Fibroblast of lung (primary cell): ENCODE data around the gene MYMK. TPM values are rescaled to one million over a fixed set of nuclear protein-coding genes. Genes with fewer than 3 reads are reported as not detected.

Experiments
- DNase-seq, 2 donors: peaks; one replicate each; pipeline versions ENCODE4 v3.0.0 to v3.0.0-alpha.2; 2010; ENCODE audit warnings: low read depth in 2 of 2
- H2AFZ ChIP-seq: 2 replicates; pipeline ENCODE4 v1.5.1; 2012; ENCODE audit warnings: low read length, control low read depth, inconsistent platforms
- H3K27ac ChIP-seq: 2 replicates; pipeline ENCODE4 v1.5.1; 2011; ENCODE audit warnings: low read length, control low read depth; ENCODE audit not compliant: insufficient read depth
- H3K27me3 ChIP-seq: 2 replicates; pipeline ENCODE4 v1.5.1; 2011; ENCODE audit warnings: mild to moderate bottlenecking, low read length; ENCODE audit not compliant: control insufficient read depth, insufficient read depth
- H3K36me3 ChIP-seq: 2 replicates; pipeline ENCODE4 v1.5.1; 2011; ENCODE audit warnings: low read length; ENCODE audit not compliant: control insufficient read depth, insufficient read depth
- H3K4me1 ChIP-seq: 2 replicates; pipeline ENCODE4 v1.5.1; 2011; ENCODE audit warnings: low read length; ENCODE audit not compliant: control insufficient read depth, insufficient read depth; ENCODE audit errors: extremely low read depth
- H3K4me2 ChIP-seq: 2 replicates; pipeline ENCODE4 v1.5.1; 2011; ENCODE audit warnings: low read length, control low read depth; ENCODE audit not compliant: insufficient read depth; ENCODE audit errors: extremely low read depth
- H3K4me3 ChIP-seq, 4 experiments: fragments of 200-600 bp in 1 of 4; sonication (generic) in 1 of 4; replicated peaks in 1 of 4; 2 replicates each; pipeline ENCODE4 v1.5.1; 2011 to 2016; ENCODE audit warnings: low read length in 4 of 4, low read depth in 3 of 4, mild to moderate bottlenecking in 3 of 4, control low read depth in 2 of 4, inconsistent platforms in 1 of 4, mixed read lengths in 1 of 4; ENCODE audit not compliant: insufficient read depth in 1 of 4; ENCODE audit errors: control extremely low read depth in 1 of 4
- H3K79me2 ChIP-seq: 2 replicates; pipeline ENCODE4 v1.5.1; 2012; ENCODE audit warnings: mild to moderate bottlenecking, low read length, inconsistent platforms; ENCODE audit not compliant: control insufficient read depth, insufficient read depth
- H3K9ac ChIP-seq: 2 replicates; pipeline ENCODE4 v1.5.1; 2011; ENCODE audit warnings: mild to moderate bottlenecking, low read length, control low read depth; ENCODE audit not compliant: insufficient read depth
- H3K9me3 ChIP-seq: 2 replicates; pipeline ENCODE4 v1.5.1; 2012; ENCODE audit warnings: low read depth, low read length; ENCODE audit not compliant: control insufficient read depth, insufficient read depth
- H4K20me1 ChIP-seq: 2 replicates; pipeline ENCODE4 v1.5.1; 2011; ENCODE audit warnings: low read length; ENCODE audit not compliant: control insufficient read depth, insufficient read depth; ENCODE audit errors: extremely low read depth
- CTCF ChIP-seq, 2 donors: IDR thresholded peaks in 1 of 2; conservative IDR thresholded peaks in 1 of 2; 1 replicate in 1 of 2; 2 replicates in 1 of 2; pipeline ENCODE4 v1.5.1; 2011 to 2012; ENCODE audit warnings: low read length in 2 of 2, control low read depth in 1 of 2, inconsistent platforms in 1 of 2, low read depth in 1 of 2, mild to moderate bottlenecking in 1 of 2
- EZH2 ChIP-seq: IDR thresholded peaks from 2 replicates; pipeline ENCODE4 v1.5.1; 2012; ENCODE audit warnings: low read length, control low read depth, mild to moderate bottlenecking; ENCODE audit errors: missing control alignments
- polyA plus RNA-seq, 2 donors: library from polyadenylated mRNA; depleted of rRNA in 1 of 2; stranded (reverse) in 1 of 2; unstranded in 1 of 2; fragments of >200 nt; gene quantifications; 2 replicates each; pipeline ENCODE4 v1.2.1, GENCODE V29; 2011 to 2012; ENCODE audit warnings: missing spikeins in 1 of 2
- total RNA-seq: library from RNA; depleted of rRNA; stranded (reverse); fragments of >200 nt; gene quantifications from 2 replicates; pipeline ENCODE4 v1.2.1, GENCODE V29; 2014

The MYMK gene
- total and polyA plus RNA-seq, 2 donors (not counting 1 experiment from before 2014, with no cell fraction given) = not detected

GRCh38 chr9:133496861-133497842 lies 27.6 kb downstream of the MYMK start:
- H3K4me1 ChIP-seq = peaks cover 3% of the 10 kb centered on the region
- no peak overlapping the region for H3K9ac ChIP-seq
- no peak for TF ChIP-seq EZH2
- TF ChIP-seq CTCF (conservative IDR thresholded peaks at IDR 0.05 in 1 of 2, IDR thresholded peaks at IDR 0.05 in 1 of 2; ENCODE audit: low read depth in 1 of 2, low read length in 2 of 2) = no peak
- no peaks in the 10 kb centered on the region for H3K79me2 ChIP-seq
- H3K27ac ChIP-seq = no peak overlapping the region
- H3K27me3 ChIP-seq = peaks cover 25% of the 10 kb centered on the region
- no peaks in the 10 kb centered on the region for H3K9me3 ChIP-seq
- no peak overlapping the region for H3K4me2 ChIP-seq
- H4K20me1 ChIP-seq = no peaks in the 10 kb centered on the region
- no peaks in the 10 kb centered on the region for H3K36me3 ChIP-seq
- no peak for DNase-seq
- no peak overlapping the region for H2AFZ ChIP-seq
- no peak overlapping the region for H3K4me3 ChIP-seq

DNA sequence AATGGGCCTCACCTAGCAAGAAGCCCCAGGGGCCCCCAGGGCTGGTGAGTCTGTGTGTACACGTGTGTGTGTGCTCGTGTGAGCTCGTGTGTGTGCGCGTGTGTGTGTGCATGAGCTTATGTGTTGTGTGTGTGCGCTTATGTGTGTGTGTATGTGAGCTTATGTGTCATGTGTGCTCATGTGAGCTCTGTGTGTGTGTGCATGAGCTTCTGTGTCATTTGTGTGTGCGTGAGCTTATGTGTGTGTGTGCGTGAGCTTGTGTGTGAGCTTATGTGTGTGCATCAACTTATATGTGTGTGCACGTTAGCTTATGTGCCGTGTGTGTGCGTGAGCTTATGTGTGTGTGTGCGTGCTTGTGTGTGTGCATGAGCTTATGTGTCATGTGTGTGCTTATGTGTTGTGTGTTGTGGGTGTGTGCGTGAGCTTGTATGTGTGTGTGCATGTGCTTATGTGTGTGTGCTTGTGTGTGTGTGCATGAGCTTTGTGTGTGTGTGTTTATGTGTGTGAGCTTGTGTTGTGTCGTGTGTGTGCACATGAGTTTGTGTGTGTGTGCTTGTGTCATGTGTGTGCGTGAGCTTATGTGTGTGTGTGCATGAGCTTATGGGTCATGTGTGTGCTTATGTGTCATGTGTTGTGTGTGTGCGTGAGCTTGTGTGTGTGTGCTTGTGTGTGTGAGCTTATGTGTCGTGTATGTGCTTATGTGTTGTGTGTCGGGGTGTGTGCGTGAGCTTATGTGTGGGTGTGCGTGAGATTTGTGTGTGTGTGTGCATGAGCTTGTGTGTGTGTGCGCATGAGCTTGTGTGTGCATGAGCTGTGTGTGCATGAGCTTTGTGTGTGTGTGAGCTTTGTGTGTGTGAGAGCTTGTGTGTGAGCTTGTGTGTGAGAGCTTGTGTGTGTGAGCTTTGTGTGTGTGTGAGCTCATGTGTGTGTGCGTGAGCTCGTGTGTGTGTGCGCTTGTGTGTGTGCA lies 29.1 kb downstream of the MYMK start:
- Histone ChIP-seq H3K9ac (no peak overlapping the region), H3K27ac (no peak overlapping the region), H3K36me3 (no peaks in the 10 kb centered on the region), H3K4me1 (peaks cover 3% of the 10 kb centered on the region), H3K9me3 (no peaks in the 10 kb centered on the region), H3K4me2 (no peak overlapping the region), H3K79me2 (no peaks in the 10 kb centered on the region), H3K4me3 (no peak overlapping the region), H3K27me3 (peaks cover 25% of the 10 kb centered on the region), H4K20me1 (no peaks in the 10 kb centered on the region), H2AFZ (no peak overlapping the region)
- DNase-seq = no peak
- TF ChIP-seq CTCF (conservative IDR thresholded peaks at IDR 0.05 in 1 of 2, IDR thresholded peaks at IDR 0.05 in 1 of 2; ENCODE audit: low read depth in 1 of 2, low read length in 2 of 2) = no peak
- TF ChIP-seq EZH2 = no peak
